ENCODE data around the gene SRRM4. TPM values are rescaled to one million over a fixed set of nuclear protein-coding genes. Genes with fewer than 3 reads are reported as not detected.

The SRRM4 gene
- total and polyA plus RNA-seq, 10 of the 15 experiments (the other 5 are each of a cell fraction or from before 2014, with no cell fraction given): under 0.01 to 0.01 TPM; not detected in 8

DNA sequence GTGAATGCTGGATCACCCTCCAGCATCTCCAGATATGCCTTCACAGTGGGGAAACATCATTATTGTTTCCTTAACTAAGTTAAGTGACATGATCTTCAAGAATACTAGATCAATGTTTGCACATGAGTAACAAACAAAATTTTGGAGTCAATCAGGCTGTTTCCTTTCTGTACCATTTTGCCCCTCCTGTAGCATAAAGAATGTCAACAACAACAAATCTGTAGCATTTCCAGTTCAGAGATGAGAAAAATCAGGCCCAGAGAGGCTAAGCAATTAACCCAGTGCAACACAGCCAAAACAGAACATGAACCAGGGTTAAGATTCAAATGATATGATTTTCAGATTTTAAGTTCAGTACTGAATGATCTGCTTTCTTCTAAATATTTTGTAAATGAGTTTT, 31.7 kb downstream of the SRRM4 start:
- H3K4me3 ChIP-seq: no peak overlapping the region
- H4K20me1 ChIP-seq (ENCODE audit: control insufficient read depth, insufficient read depth): no peaks in the 10 kb centered on the region
- H3K27ac ChIP-seq (ENCODE audit: control insufficient read depth, insufficient read depth): no peak overlapping the region
- H3K36me3 ChIP-seq (ENCODE audit: control insufficient read depth in 2 of 2, insufficient read depth in 2 of 2, low read length in 1 of 2): no peaks in the 10 kb centered on the region
- H3K79me2 ChIP-seq (ENCODE audit: control insufficient read depth, insufficient read depth, low read length): no peaks in the 10 kb centered on the region
- no TSS peak for BruUV-seq (replicated peaks)
- TF ChIP-seq SREBF1 (IDR thresholded peaks at IDR 0.05; ENCODE audit: low read length): no peak
- no peak for TF ChIP-seq RFX5 (IDR thresholded peaks at IDR 0.05; ENCODE audit: low read depth, low read length)
- TF ChIP-seq ESRRA (IDR thresholded peaks at IDR 0.05; ENCODE audit: low read length): no peak
- TF ChIP-seq NR2C1 (IDR thresholded peaks at IDR 0.05): no peak
- TF ChIP-seq BCL11A (IDR thresholded peaks at IDR 0.05; ENCODE audit: low read depth, low read length): no peak
- TF ChIP-seq, protein P1, sequence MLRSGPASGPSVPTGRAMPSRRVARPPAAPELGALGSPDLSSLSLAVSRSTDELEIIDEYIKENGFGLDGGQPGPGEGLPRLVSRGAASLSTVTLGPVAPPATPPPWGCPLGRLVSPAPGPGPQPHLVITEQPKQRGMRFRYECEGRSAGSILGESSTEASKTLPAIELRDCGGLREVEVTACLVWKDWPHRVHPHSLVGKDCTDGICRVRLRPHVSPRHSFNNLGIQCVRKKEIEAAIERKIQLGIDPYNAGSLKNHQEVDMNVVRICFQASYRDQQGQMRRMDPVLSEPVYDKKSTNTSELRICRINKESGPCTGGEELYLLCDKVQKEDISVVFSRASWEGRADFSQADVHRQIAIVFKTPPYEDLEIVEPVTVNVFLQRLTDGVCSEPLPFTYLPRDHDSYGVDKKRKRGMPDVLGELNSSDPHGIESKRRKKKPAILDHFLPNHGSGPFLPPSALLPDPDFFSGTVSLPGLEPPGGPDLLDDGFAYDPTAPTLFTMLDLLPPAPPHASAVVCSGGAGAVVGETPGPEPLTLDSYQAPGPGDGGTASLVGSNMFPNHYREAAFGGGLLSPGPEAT (IDR thresholded peaks at IDR 0.05; ENCODE audit: low read depth): no peak
- TF ChIP-seq ATF3 (IDR thresholded peaks at IDR 0.05; ENCODE audit: borderline replicate concordance, extremely low read depth, low read depth, low read length): no peak
- no peak for TF ChIP-seq NR2F1 (conservative IDR thresholded peaks at IDR 0.05)
- no peak for TF ChIP-seq HDAC6 (IDR thresholded peaks at IDR 0.05; ENCODE audit: unreplicated experiment)
- no peak for TF ChIP-seq MXI1 (IDR thresholded peaks at IDR 0.05; ENCODE audit: low read depth, low read length)
- TF ChIP-seq CREB1 (IDR thresholded peaks at IDR 0.05; ENCODE audit: low read depth): no peak
- no peak for TF ChIP-seq PAX5 (IDR thresholded peaks at IDR 0.05; ENCODE audit: borderline replicate concordance, low read depth, low read length)
- no peak for TF ChIP-seq ZNF592 (IDR thresholded peaks at IDR 0.05)
- H3K9me3 ChIP-seq (replicated peaks; ENCODE audit: control insufficient read depth, insufficient read depth, low read length): no peaks in the 10 kb centered on the region; the same call in 2 of the 3 replicates
- DNase-seq (ENCODE audit: low read depth, low spot score) (no peak), FAIRE-seq (no peak), ATAC-seq (no peak)
- intact Hi-C loops (cut with micrococcal nuclease; ENCODE audit: unreplicated experiment) (no loop called here), in situ Hi-C loops (cut with MboI) (no loop called here)
- SMC1A ChIA-PET (ENCODE audit: uncharacterized antibody, unreplicated experiment): no interaction called here
- RAD21 ChIA-PET (ENCODE audit: unreplicated experiment): no interaction called here
- POLR2A ChIA-PET: no interaction called here
- no peaks in the 10 kb centered on the region for H3K4me1 ChIP-seq (ENCODE audit: control insufficient read depth, insufficient read depth, low read length)
- CTCF ChIA-PET: no interaction called here
- no peak overlapping the region for H2AFZ ChIP-seq (ENCODE audit: control insufficient read depth, low read depth, low read length)
- no peak overlapping the region for H3K4me2 ChIP-seq (ENCODE audit: control insufficient read depth, insufficient read depth)
- H3K27me3 ChIP-seq (replicated peaks in 1 of 2; ENCODE audit: control insufficient read depth in 2 of 2, insufficient read depth in 2 of 2, low read length in 1 of 2): no peaks in the 10 kb centered on the region
- H3K9ac ChIP-seq (ENCODE audit: control insufficient read depth, insufficient read depth, low read length): no peak overlapping the region
